H7 (cell line): ENCODE measurements around the gene SPATA31A1. TPM values are rescaled to one million over a fixed set of nuclear protein-coding genes. Genes with fewer than 3 reads are reported as not detected.
"Not testable (repeated sequence)": the region's sequence is repeated elsewhere in the genome, so short reads cannot be mapped to it uniquely, and the experiment has no call there.

Experiments
- DNase-seq: peaks from one replicate; pipeline ENCODE4 v3.0.0; 2012
- H3K27me3 ChIP-seq: 2 replicates; pipeline ENCODE4 v1.6.0; 2011; ENCODE audit warnings: mild to moderate bottlenecking, low read length; ENCODE audit not compliant: control insufficient read depth, insufficient read depth
- H3K36me3 ChIP-seq: replicated peaks from 2 replicates; pipeline ENCODE4 v1.5.1; 2011; ENCODE audit warnings: low read length; ENCODE audit not compliant: control insufficient read depth, insufficient read depth
- H3K4me3 ChIP-seq: 2 replicates; pipeline ENCODE4 v1.5.1; 2011; ENCODE audit warnings: low read depth, mild to moderate bottlenecking, control low read depth, low read length, moderate library complexity; ENCODE audit not compliant: insufficient read depth
- total RNA-seq: library from RNA; depleted of rRNA; stranded (reverse); fragments of >200 nt; shearing (Covaris generic); gene quantifications from 2 replicates; pipeline ENCODE4 v1.2.3, GENCODE V29; 2014; rRNA removed

SPATA31A1 gene
- total RNA-seq = 0.10 TPM in 1 of 2 replicates, not detected in the other

- not testable (repeated sequence) for DNase-seq, H3K27me3 ChIP-seq, H3K36me3 ChIP-seq, H3K4me3 ChIP-seq
Measured at GRCh38 chr9:39355369-39355768, at the start of gene SPATA31A1. SPATA31A1 (plus strand) TSS chr9:39355669; CDS start chr9:39355731, 62 bp downstream.

GRCh38 chr9:39407261-39408204 lies 52.1 kb downstream of the SPATA31A1 start:
- DNase-seq, H3K4me3 ChIP-seq, H3K27me3 ChIP-seq, H3K36me3 ChIP-seq: not testable (repeated sequence)

DNA sequence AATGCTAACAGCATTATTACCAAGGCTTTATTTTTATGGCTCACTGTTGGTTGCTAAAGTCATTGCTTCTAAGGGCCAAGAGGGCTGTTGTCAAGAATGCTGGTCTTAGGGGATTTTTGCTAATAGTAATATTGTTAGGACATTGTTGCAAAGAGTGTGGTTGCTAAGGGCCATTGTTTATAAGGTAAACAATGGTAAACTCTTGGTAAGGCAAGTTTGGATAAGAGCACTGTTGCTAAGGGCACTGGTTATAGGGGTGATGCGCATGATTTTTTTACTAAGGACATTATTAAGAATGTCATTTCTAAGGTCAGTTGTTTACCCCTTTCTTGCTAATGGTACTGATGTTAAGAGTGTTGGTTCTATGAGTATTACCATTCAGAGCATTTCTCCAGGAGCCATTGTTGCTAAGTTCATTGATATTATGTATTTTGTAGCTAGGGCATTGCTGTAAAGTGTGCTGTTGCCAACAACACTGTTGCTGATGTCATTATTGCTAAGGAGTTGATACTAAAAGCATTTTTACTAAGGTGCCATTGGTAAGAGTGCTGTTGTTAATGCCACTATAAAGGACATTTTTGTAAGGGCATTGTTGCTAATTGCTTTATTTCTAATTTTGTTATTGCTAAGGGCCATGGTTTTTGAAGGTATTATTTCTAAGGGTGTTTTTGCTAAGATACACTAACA lies 55.9 kb downstream of the SPATA31A1 start:
- DNase-seq, H3K27me3 ChIP-seq, H3K36me3 ChIP-seq, H3K4me3 ChIP-seq: not testable (repeated sequence)

Other genes starting within 250 kb of the SPATA31A1 start
- 9.9 and 15.0 TPM in 2 replicates for gene CNTNAP3, start 67.5 kb upstream of the SPATA31A1 start, total RNA-seq